Fibroblast of lung (primary cell): ENCODE results near the gene GRK4. TPM values are rescaled to one million over a fixed set of nuclear protein-coding genes. Genes with fewer than 3 reads are reported as not detected.

Experiments used
- DNase-seq, 2 donors: peaks; one replicate each; pipeline versions ENCODE4 v3.0.0 to v3.0.0-alpha.2; 2010; ENCODE audit warnings: low read depth in 2 of 2
- H2AFZ ChIP-seq: 2 replicates; pipeline ENCODE4 v1.5.1; 2012; ENCODE audit warnings: low read length, control low read depth, inconsistent platforms
- H3K27ac ChIP-seq: 2 replicates; pipeline ENCODE4 v1.5.1; 2011; ENCODE audit warnings: low read length, control low read depth; ENCODE audit not compliant: insufficient read depth
- H3K27me3 ChIP-seq: 2 replicates; pipeline ENCODE4 v1.5.1; 2011; ENCODE audit warnings: mild to moderate bottlenecking, low read length; ENCODE audit not compliant: control insufficient read depth, insufficient read depth
- H3K36me3 ChIP-seq: 2 replicates; pipeline ENCODE4 v1.5.1; 2011; ENCODE audit warnings: low read length; ENCODE audit not compliant: control insufficient read depth, insufficient read depth
- H3K4me1 ChIP-seq: 2 replicates; pipeline ENCODE4 v1.5.1; 2011; ENCODE audit warnings: low read length; ENCODE audit not compliant: control insufficient read depth, insufficient read depth; ENCODE audit errors: extremely low read depth
- H3K4me2 ChIP-seq: 2 replicates; pipeline ENCODE4 v1.5.1; 2011; ENCODE audit warnings: low read length, control low read depth; ENCODE audit not compliant: insufficient read depth; ENCODE audit errors: extremely low read depth
- H3K4me3 ChIP-seq, 4 experiments: fragments of 200-600 bp in 1 of 4; sonication (generic) in 1 of 4; replicated peaks in 1 of 4; 2 replicates each; pipeline ENCODE4 v1.5.1; 2011 to 2016; ENCODE audit warnings: low read length in 4 of 4, low read depth in 3 of 4, mild to moderate bottlenecking in 3 of 4, control low read depth in 2 of 4, inconsistent platforms in 1 of 4, mixed read lengths in 1 of 4; ENCODE audit not compliant: insufficient read depth in 1 of 4; ENCODE audit errors: control extremely low read depth in 1 of 4
- H3K79me2 ChIP-seq: 2 replicates; pipeline ENCODE4 v1.5.1; 2012; ENCODE audit warnings: mild to moderate bottlenecking, low read length, inconsistent platforms; ENCODE audit not compliant: control insufficient read depth, insufficient read depth
- H3K9ac ChIP-seq: 2 replicates; pipeline ENCODE4 v1.5.1; 2011; ENCODE audit warnings: mild to moderate bottlenecking, low read length, control low read depth; ENCODE audit not compliant: insufficient read depth
- H3K9me3 ChIP-seq: 2 replicates; pipeline ENCODE4 v1.5.1; 2012; ENCODE audit warnings: low read depth, low read length; ENCODE audit not compliant: control insufficient read depth, insufficient read depth
- H4K20me1 ChIP-seq: 2 replicates; pipeline ENCODE4 v1.5.1; 2011; ENCODE audit warnings: low read length; ENCODE audit not compliant: control insufficient read depth, insufficient read depth; ENCODE audit errors: extremely low read depth
- CTCF ChIP-seq, 2 donors: IDR thresholded peaks in 1 of 2; conservative IDR thresholded peaks in 1 of 2; 1 replicate in 1 of 2; 2 replicates in 1 of 2; pipeline ENCODE4 v1.5.1; 2011 to 2012; ENCODE audit warnings: low read length in 2 of 2, control low read depth in 1 of 2, inconsistent platforms in 1 of 2, low read depth in 1 of 2, mild to moderate bottlenecking in 1 of 2
- EZH2 ChIP-seq: IDR thresholded peaks from 2 replicates; pipeline ENCODE4 v1.5.1; 2012; ENCODE audit warnings: low read length, control low read depth, mild to moderate bottlenecking; ENCODE audit errors: missing control alignments
- polyA plus RNA-seq, 2 donors: library from polyadenylated mRNA; depleted of rRNA in 1 of 2; stranded (reverse) in 1 of 2; unstranded in 1 of 2; fragments of >200 nt; gene quantifications; 2 replicates each; pipeline ENCODE4 v1.2.1, GENCODE V29; 2011 to 2012; ENCODE audit warnings: missing spikeins in 1 of 2
- total RNA-seq: library from RNA; depleted of rRNA; stranded (reverse); fragments of >200 nt; gene quantifications from 2 replicates; pipeline ENCODE4 v1.2.1, GENCODE V29; 2014

The GRK4 gene
- total and polyA plus RNA-seq, 2 donors (not counting 1 experiment from before 2014, with no cell fraction given), result 4.4 to 5.9 TPM

GRCh38 chr4:3025881-3026280 lies 62.5 kb downstream of the GRK4 start:
- H3K36me3 ChIP-seq, result no peaks in the 10 kb centered on the region

GRCh38 chr4:3026540-3026939 lies 63.2 kb downstream of the GRK4 start:
- Histone ChIP-seq H2AFZ (no peak overlapping the region), H3K27ac (no peak overlapping the region), H4K20me1 (no peaks in the 10 kb centered on the region), H3K36me3 (no peaks in the 10 kb centered on the region), H3K79me2 (no peaks in the 10 kb centered on the region), H3K4me1 (no peaks in the 10 kb centered on the region), H3K9me3 (no peaks in the 10 kb centered on the region), H3K27me3 (peaks cover 3% of the 10 kb centered on the region), H3K9ac (no peak overlapping the region), H3K4me2 (no peak overlapping the region), H3K4me3 (no peak overlapping the region)
- DNase-seq, result no peak
- TF ChIP-seq CTCF (conservative IDR thresholded peaks at IDR 0.05 in 1 of 2, IDR thresholded peaks at IDR 0.05 in 1 of 2; ENCODE audit: low read depth in 1 of 2, low read length in 2 of 2) (no peak), EZH2 (no peak)

More at GRCh38 chr4:3025881-3026280, 62.5 kb downstream of the GRK4 start:
- DNase-seq, result no peak
- Histone ChIP-seq H3K9ac (no peak overlapping the region), H3K27ac (no peak overlapping the region), H3K9me3 (no peaks in the 10 kb centered on the region), H3K79me2 (no peaks in the 10 kb centered on the region), H3K4me2 (no peak overlapping the region), H3K4me1 (no peaks in the 10 kb centered on the region), H4K20me1 (no peaks in the 10 kb centered on the region), H3K4me3 (no peak overlapping the region), H2AFZ (no peak overlapping the region), H3K27me3 (peaks cover 3% of the 10 kb centered on the region)
- TF ChIP-seq CTCF (conservative IDR thresholded peaks at IDR 0.05 in 1 of 2, IDR thresholded peaks at IDR 0.05 in 1 of 2; ENCODE audit: low read depth in 1 of 2, low read length in 2 of 2), result no peak
- no peak for TF ChIP-seq EZH2

- H3K4me1 ChIP-seq, result no peaks in the 10 kb centered on the region
- H3K4me3 ChIP-seq, result no peak overlapping the region
- no peak overlapping the region for H3K4me2 ChIP-seq
- H4K20me1 ChIP-seq, result no peaks in the 10 kb centered on the region
- no peaks in the 10 kb centered on the region for H3K36me3 ChIP-seq
- no peaks in the 10 kb centered on the region for H3K9me3 ChIP-seq
- peaks cover 3% of the 10 kb centered on the region for H3K27me3 ChIP-seq
- H3K79me2 ChIP-seq, result no peaks in the 10 kb centered on the region
- no peak overlapping the region for H2AFZ ChIP-seq
- H3K9ac ChIP-seq, result no peak overlapping the region
- no peak for TF ChIP-seq EZH2
- no peak for TF ChIP-seq CTCF (conservative IDR thresholded peaks at IDR 0.05 in 1 of 2, IDR thresholded peaks at IDR 0.05 in 1 of 2; ENCODE audit: low read depth in 1 of 2, low read length in 2 of 2)
- no peak for DNase-seq
- H3K27ac ChIP-seq, result no peak overlapping the region
Observed at GRCh38 chr4:3029464-3029863, 66.1 kb downstream of the GRK4 start.
